Transverse colon (tissue), 4 donors: ENCODE measurements around the gene FTCDNL1. TPM values are rescaled to one million over a fixed set of nuclear protein-coding genes. Genes with fewer than 3 reads are reported as not detected.

Source experiments
- DNase-seq: peaks from one replicate; pipeline ENCODE4 v3.0.0-alpha.2; 2019
- H3K27ac ChIP-seq, 4 donors: fragments of 200-600 bp; sonication (generic); 2 replicates each; pipeline ENCODE4 v1.5.1; 2016 to 2018; ENCODE audit warnings: inconsistent platforms in 4 of 4
- H3K27me3 ChIP-seq: fragments of 200-600 bp; sonication (generic); 2 replicates; pipeline ENCODE4 v1.5.1; 2017; ENCODE audit warnings: inconsistent platforms
- H3K36me3 ChIP-seq, 4 donors: fragments of 200-600 bp; sonication (generic); 2 replicates each; pipeline ENCODE4 v1.5.1; 2017 to 2019; ENCODE audit warnings: inconsistent platforms in 4 of 4
- H3K4me1 ChIP-seq, 4 donors: fragments of 200-600 bp; sonication (generic); 2 replicates each; pipeline ENCODE4 v1.5.1; 2017 to 2020; ENCODE audit warnings: inconsistent platforms in 4 of 4
- H3K4me3 ChIP-seq, 4 donors: fragments of 200-600 bp; sonication (generic); 1 replicate in 1 of 4; 2 replicates in 3 of 4; pipeline versions ENCODE4 v1.5.1 to v1.6.1; 2017 to 2019; ENCODE audit warnings: inconsistent platforms in 4 of 4
- H3K9me3 ChIP-seq, 2 donors: fragments of 200-600 bp; sonication (generic); 2 replicates each; pipeline ENCODE4 v1.5.1; 2017 to 2019; ENCODE audit warnings: inconsistent platforms in 2 of 2
- EP300 ChIP-seq: sonication (generic); formaldehyde crosslinking; IDR thresholded peaks from one replicate; pipeline ENCODE4 v1.6.1; 2017; ENCODE audit warnings: antibody characterized with exemption, low read depth
- POLR2A ChIP-seq: fragments of 450-650 bp; IDR thresholded peaks from one replicate; pipeline ENCODE4 v1.6.1; 2016; ENCODE audit warnings: antibody characterized with exemption, mild to moderate bottlenecking, moderate library complexity
- POLR2AphosphoS5 ChIP-seq, 3 donors: sonication (generic); formaldehyde crosslinking; IDR thresholded peaks; one replicate each; pipeline ENCODE4 v1.6.1; 2016; ENCODE audit warnings: antibody characterized with exemption in 3 of 3
- WGBS, 2 donors: methylation state at CpG; one replicate each; pipeline ENCODE4 v1.1.5; 2018; ENCODE audit warnings: low coverage in 1 of 2; 5-methylcytosine and 5-hydroxymethylcytosine counted together
- in situ Hi-C, 4 donors: fragments of 200-750 bp; cut with MboI; loops; one replicate each; pipeline versions ENCODE4 v1.15.0 to v1.15.1; 2017; ENCODE audit warnings: low sequenced_read_pairs in 3 of 4, low pct_ligation_motif_present in 1 of 4, low pct_unique_long_range_greater_than_20kb in 1 of 4
- intact Hi-C: fragments of 100-400 bp; cut with DNase I; formaldehyde crosslinking; loops from one replicate; pipeline ENCODE4 v1.15.1; 2023; ENCODE audit warnings: low total_unique reads
- total RNA-seq, 4 donors: library from RNA; depleted of rRNA; stranded (reverse); fragments of >200 nt; gene quantifications; one replicate each; pipeline ENCODE4 v1.1.0, GENCODE V29; 2016
- TF ChIP-seq, protein P1 (sequence below), 5 experiments: fragments of 200-600 bp in 3 of 5; fragments of 450-650 bp in 2 of 5; sonication (generic) in 3 of 5; IDR thresholded peaks; 1 replicate in 2 of 5; 2 replicates in 3 of 5; pipeline ENCODE4 v1.5.1; 2016 to 2017; ENCODE audit warnings: antibody characterized with exemption in 5 of 5, inconsistent platforms in 3 of 5, mild to moderate bottlenecking in 2 of 5, moderate library complexity in 1 of 5

The FTCDNL1 gene
- total RNA-seq, 4 donors from 2014 or later = 1.8 to 2.7 TPM; not detected in 2

- H3K27ac ChIP-seq = no peak overlapping the region
- H3K36me3 ChIP-seq = no peaks in the 10 kb centered on the region
- in situ Hi-C loops = no loop called here
- intact Hi-C loops = no loop called here
- TF ChIP-seq, protein P1, sequence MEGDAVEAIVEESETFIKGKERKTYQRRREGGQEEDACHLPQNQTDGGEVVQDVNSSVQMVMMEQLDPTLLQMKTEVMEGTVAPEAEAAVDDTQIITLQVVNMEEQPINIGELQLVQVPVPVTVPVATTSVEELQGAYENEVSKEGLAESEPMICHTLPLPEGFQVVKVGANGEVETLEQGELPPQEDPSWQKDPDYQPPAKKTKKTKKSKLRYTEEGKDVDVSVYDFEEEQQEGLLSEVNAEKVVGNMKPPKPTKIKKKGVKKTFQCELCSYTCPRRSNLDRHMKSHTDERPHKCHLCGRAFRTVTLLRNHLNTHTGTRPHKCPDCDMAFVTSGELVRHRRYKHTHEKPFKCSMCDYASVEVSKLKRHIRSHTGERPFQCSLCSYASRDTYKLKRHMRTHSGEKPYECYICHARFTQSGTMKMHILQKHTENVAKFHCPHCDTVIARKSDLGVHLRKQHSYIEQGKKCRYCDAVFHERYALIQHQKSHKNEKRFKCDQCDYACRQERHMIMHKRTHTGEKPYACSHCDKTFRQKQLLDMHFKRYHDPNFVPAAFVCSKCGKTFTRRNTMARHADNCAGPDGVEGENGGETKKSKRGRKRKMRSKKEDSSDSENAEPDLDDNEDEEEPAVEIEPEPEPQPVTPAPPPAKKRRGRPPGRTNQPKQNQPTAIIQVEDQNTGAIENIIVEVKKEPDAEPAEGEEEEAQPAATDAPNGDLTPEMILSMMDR (IDR thresholded peaks at IDR 0.05) = no peak
- TF ChIP-seq EP300 (no peak), POLR2A (no peak), POLR2AphosphoS5 (IDR thresholded peaks at IDR 0.05) (no peak)
- H3K4me3 ChIP-seq = no peak overlapping the region
- no peak for DNase-seq
- H3K4me1 ChIP-seq = no peaks in the 10 kb centered on the region
- H3K27me3 ChIP-seq = no peaks in the 10 kb centered on the region
- no peaks in the 10 kb centered on the region for H3K9me3 ChIP-seq
- WGBS, 2 donors = 100% methylated on average over 1 of the region's 1 CpG
Measured at GRCh38 chr2:199777315-199777714, 73.7 kb downstream of the FTCDNL1 start.

DNA sequence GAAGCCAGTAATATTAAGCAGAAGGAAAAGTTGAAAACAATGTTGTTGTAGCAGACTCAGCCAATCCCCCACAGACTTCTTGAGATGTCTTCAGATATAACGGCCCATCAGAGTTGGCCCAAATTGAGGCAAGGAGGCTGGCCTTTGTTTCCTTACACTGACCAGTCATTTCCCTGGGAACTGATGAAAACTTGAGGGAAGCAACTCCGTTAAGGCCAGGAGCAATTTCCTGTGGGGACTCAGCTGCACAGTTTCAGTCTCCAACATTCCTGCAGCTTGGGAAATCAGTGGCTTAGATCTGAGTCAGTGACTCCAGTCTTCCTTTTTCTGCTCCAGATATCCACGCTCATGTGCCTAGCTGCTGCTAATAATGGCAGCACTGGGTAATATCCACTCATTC lies 75.7 kb downstream of the FTCDNL1 start:
- Histone ChIP-seq H3K9me3 (no peaks in the 10 kb centered on the region), H3K36me3 (no peaks in the 10 kb centered on the region), H3K27ac (no peak overlapping the region), H3K4me3 (no peak overlapping the region), H3K27me3 (no peaks in the 10 kb centered on the region), H3K4me1 (no peaks in the 10 kb centered on the region)
- 82 to 85% methylated on average over 3 of the region's 3 CpGs for WGBS, 2 donors
- TF ChIP-seq EP300 (no peak), POLR2A (no peak), POLR2AphosphoS5 (IDR thresholded peaks at IDR 0.05) (no peak)
- TF ChIP-seq, protein P1 (IDR thresholded peaks at IDR 0.05) = no peak
- no peak for DNase-seq
- intact Hi-C loops (no loop called here), in situ Hi-C loops (no loop called here)

GRCh38 chr2:199772035-199772976 lies 78.7 kb downstream of the FTCDNL1 start:
- Histone ChIP-seq H3K4me3 (no peak overlapping the region), H3K27ac (no peak overlapping the region), H3K36me3 (no peaks in the 10 kb centered on the region), H3K27me3 (no peaks in the 10 kb centered on the region), H3K4me1 (no peaks in the 10 kb centered on the region), H3K9me3 (no peaks in the 10 kb centered on the region)
- WGBS, 2 donors = 74 to 80% methylated on average over 12 of the region's 12 CpGs
- in situ Hi-C loops = no loop called here
- intact Hi-C loops = no loop called here
- no peak for TF ChIP-seq POLR2AphosphoS5 (IDR thresholded peaks at IDR 0.05)
- TF ChIP-seq EP300 = no peak
- TF ChIP-seq POLR2A = no peak
- TF ChIP-seq, protein P1 (IDR thresholded peaks at IDR 0.05) = no peak
- DNase-seq = no peak

DNA sequence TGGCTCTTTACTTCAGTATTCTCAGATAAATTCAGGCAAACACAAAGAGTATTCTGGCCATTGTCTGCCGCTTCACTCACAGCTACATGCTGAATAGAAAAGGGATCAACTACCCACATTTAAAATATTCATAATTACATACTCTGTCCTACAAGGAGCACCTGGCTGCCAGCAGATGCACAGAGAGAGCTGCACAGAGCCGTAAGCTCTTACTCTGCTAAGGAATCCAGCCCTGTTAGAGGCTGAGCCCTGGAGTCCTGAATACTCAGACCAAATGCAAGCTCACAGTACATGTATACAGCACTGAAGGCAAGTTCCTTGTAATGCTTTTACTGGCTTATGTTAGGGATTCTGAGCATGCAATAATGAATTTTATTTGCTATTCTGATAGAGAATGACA lies 80.3 kb downstream of the FTCDNL1 start:
- H3K27me3 ChIP-seq = no peaks in the 10 kb centered on the region
- no peaks in the 10 kb centered on the region for H3K4me1 ChIP-seq
- no peaks in the 10 kb centered on the region for H3K36me3 ChIP-seq
- in situ Hi-C loops (no loop called here), intact Hi-C loops (no loop called here)
- WGBS, 2 donors = 90 to 94% methylated on average over 2 of the region's 2 CpGs
- no peak for DNase-seq
- H3K4me3 ChIP-seq = no peak overlapping the region
- H3K9me3 ChIP-seq = no peaks in the 10 kb centered on the region
- no peak for TF ChIP-seq EP300
- TF ChIP-seq POLR2A = no peak
- no peak for TF ChIP-seq POLR2AphosphoS5 (IDR thresholded peaks at IDR 0.05)
- TF ChIP-seq, protein P1 (IDR thresholded peaks at IDR 0.05) = no peak
- no peak overlapping the region for H3K27ac ChIP-seq
